ENCODE results near the gene ELMOD3. TPM values are rescaled to one million over a fixed set of nuclear protein-coding genes. Genes with fewer than 3 reads are reported as not detected.

Gene ELMOD3
- total and polyA plus RNA-seq, 2 of the 8 experiments (the other 6 are each of a cell fraction or from before 2014, with no cell fraction given), result 8.5 to 10.2 TPM

DNA sequence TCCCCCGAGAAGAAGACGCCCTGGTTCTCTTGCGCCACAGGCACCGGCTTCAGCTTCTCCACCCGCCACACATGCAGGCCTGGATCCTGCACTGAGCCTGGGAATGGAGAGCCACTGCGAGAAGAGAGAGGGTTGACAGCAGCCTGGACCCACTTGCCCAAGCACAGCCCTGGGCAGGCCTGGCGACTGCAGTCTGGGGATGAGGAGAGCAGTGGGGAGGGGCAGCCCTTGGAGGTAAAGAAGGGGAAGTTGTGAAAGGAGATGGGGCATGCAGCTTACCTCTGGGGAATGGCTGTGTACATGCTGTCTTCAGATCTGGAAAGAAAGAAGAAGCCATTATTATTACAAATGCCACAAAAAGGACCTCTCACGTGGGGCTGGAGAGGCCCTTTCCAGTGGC lies 47.3 kb downstream of the ELMOD3 start:
- WGBS, 2 experiments (ENCODE audit: extremely low coverage in 1 of 2, insufficient coverage in 1 of 2, insufficient read length in 1 of 2, insufficient replicate concordance in 2 of 2, low coverage in 1 of 2, low lambda C conversion rate in 2 of 2, missing lambda C conversion rate in 1 of 2), result 89% methylated on average over 8 of the region's 8 CpGs; no CpG with 5 or more reads in 1 of the 2 experiments
- Histone ChIP-seq H2BK12ac (ENCODE audit: low read depth, low read length) (no peak overlapping the region), H3K4me2 (ENCODE audit: insufficient read depth in 1 of 2, low read depth in 2 of 2, low read length in 2 of 2) (no peak overlapping the region), H3K9ac (replicated peaks in 1 of 4; ENCODE audit: extremely low read depth in 1 of 4, low read depth in 3 of 4, low read length in 3 of 4) (no peak overlapping the region), H3K4ac (replicated peaks; ENCODE audit: insufficient read length, low read depth, low read length) (no peak overlapping the region), H2AK5ac (ENCODE audit: low read depth, low read length) (no peak overlapping the region), H2BK20ac (ENCODE audit: low read length) (no peak overlapping the region), H3K27me3 (replicated peaks in 1 of 4; ENCODE audit: control insufficient read depth in 3 of 4, extremely low read depth in 1 of 4, insufficient read depth in 3 of 4, low read length in 3 of 4) (no peaks in the 10 kb centered on the region), H3K79me1 (ENCODE audit: low read depth, low read length) (peaks cover 2% of the 10 kb centered on the region; the same call in 1 of the 2 replicates), H3K14ac (ENCODE audit: insufficient read length) (no peak overlapping the region), H2BK15ac (ENCODE audit: low read length) (no peak overlapping the region), H4K8ac (ENCODE audit: extremely low read depth, insufficient read depth, low read length) (no peak overlapping the region), H3K27ac (ENCODE audit: low read depth, low read length) (no peak overlapping the region), H2BK5ac (ENCODE audit: low read depth, low read length) (no peak overlapping the region), H3K79me2 (ENCODE audit: control insufficient read depth in 1 of 2, insufficient read depth in 2 of 2, low read length in 2 of 2) (no peaks in the 10 kb centered on the region; a peak in 1 of 4 replicates), H4K91ac (replicated peaks; ENCODE audit: insufficient read length, low read length) (no peak overlapping the region), H4K5ac (ENCODE audit: insufficient read length, low read depth, low read length) (no peak overlapping the region), H4K20me1 (replicated peaks in 1 of 2; ENCODE audit: control insufficient read depth in 1 of 2, insufficient read depth in 2 of 2, low read length in 2 of 2) (no peaks in the 10 kb centered on the region), H3K23ac (ENCODE audit: insufficient read length) (no peak overlapping the region), H2AFZ (ENCODE audit: low read length) (no peak overlapping the region), H3K9me3 (ENCODE audit: insufficient read depth in 2 of 2, low read depth in 1 of 2, low read length in 1 of 2) (0 out of 4 replicates have a peak, but pooled peaks cover 0 to 2% of the 10 kb centered on the region in 2 experiments), H2BK120ac (replicated peaks; ENCODE audit: low read depth, low read length) (no peak overlapping the region), H3K18ac (ENCODE audit: extremely low read depth, low read length) (no peak overlapping the region), H3K23me2 (ENCODE audit: low read depth, low read length) (no peaks in the 10 kb centered on the region), H3K36me3 (ENCODE audit: control insufficient read depth in 2 of 4, insufficient read depth in 4 of 4, low read length in 3 of 4) (peaks cover 0 to 3% (median 0%) of the 10 kb centered on the region in 4 experiments; a peak in 2 of 8 replicates), H3K4me3 (ENCODE audit: extremely low read depth in 1 of 4, insufficient read depth in 2 of 4, low read depth in 3 of 4, low read length in 4 of 4) (no peak overlapping the region), H3K4me1 (replicated peaks in 1 of 4; ENCODE audit: control insufficient read depth in 3 of 4, insufficient read depth in 4 of 4, low read length in 3 of 4) (peaks cover 0 to 2% (median 0%) of the 10 kb centered on the region in 4 experiments; a peak in 1 of 7 replicates), H3K56ac (replicated peaks; ENCODE audit: insufficient read length, low read depth, low read length) (no peak overlapping the region)
- POLR2A ChIA-PET (ENCODE audit: partially characterized antibody), result interaction anchor here (0.6 to 25.0 kb wide), 5 partner anchors 11 to 143 kb away, joined by 3 to 396 read pairs (median 3); partner anchors contain the start of gene MAT2A
- TF ChIP-seq KDM5A (IDR thresholded peaks at IDR 0.05; ENCODE audit: low read length), result no peak
- no peak for TF ChIP-seq SIN3A (conservative IDR thresholded peaks at IDR 0.05 in 1 of 2, IDR thresholded peaks at IDR 0.05 in 1 of 2; ENCODE audit: low read depth in 1 of 2, low read length in 2 of 2)
- no peak for TF ChIP-seq SIRT6 (IDR thresholded peaks at IDR 0.05; ENCODE audit: low read length)
- TF ChIP-seq POU5F1 (IDR thresholded peaks at IDR 0.05; ENCODE audit: low read depth, low read length), result no peak
- TF ChIP-seq HDAC6 (IDR thresholded peaks at IDR 0.05; ENCODE audit: low read depth, low read length), result no peak
- no peak for TF ChIP-seq RAD21 (IDR thresholded peaks at IDR 0.05 in 1 of 2, conservative IDR thresholded peaks at IDR 0.05 in 1 of 2; ENCODE audit: low read depth in 2 of 2, low read length in 2 of 2)
- no peak for TF ChIP-seq CBX5 (IDR thresholded peaks at IDR 0.05; ENCODE audit: low read depth, low read length)
- TF ChIP-seq KDM4A (IDR thresholded peaks at IDR 0.05; ENCODE audit: low read depth, low read length, severe bottlenecking), result no peak
- no peak for TF ChIP-seq MAX (IDR thresholded peaks at IDR 0.05)
- no peak for TF ChIP-seq MAFK (IDR thresholded peaks at IDR 0.05; ENCODE audit: low read depth, low read length)
- TF ChIP-seq CEBPB (IDR thresholded peaks at IDR 0.05; ENCODE audit: low read depth, low read length), result no peak
- no peak for TF ChIP-seq SP1 (IDR thresholded peaks at IDR 0.05; ENCODE audit: low read depth, low read length)
- TF ChIP-seq SRF (IDR thresholded peaks at IDR 0.05; ENCODE audit: low read depth, low read length), result no peak
- DNase-seq (ENCODE audit: low read depth in 1 of 2, low spot score in 2 of 2) (no peak), FAIRE-seq (no peak)
- CTCF ChIA-PET (ENCODE audit: partially characterized antibody), result interaction anchor here (0.5 to 4.7 kb wide), 5 partner anchors 11 to 150 kb away, joined by 3 to 31 read pairs (median 4); no protein-coding TSS in a partner anchor

Data from H1 (cell line).